ENCODE data around the gene TMEM255B.
A peak's percentile ranks its signal among the peaks of the same experiment; 100 is the strongest.
"Not testable (repeated sequence)": the region's sequence is repeated elsewhere in the genome, so short reads cannot be mapped to it uniquely, and the experiment has no call there.

Gene TMEM255B

GRCh38 chr13:113770441-113770840, 11.4 kb downstream of the TMEM255B start:
- DNase-seq, result no peak

- DNase-seq, result no peak
Measured at GRCh38 chr13:113770937-113771336, 11.9 kb downstream of the TMEM255B start.

- peak; percentile 75 for DNase-seq
Measured at GRCh38 chr13:113771709-113772331, 12.8 kb downstream of the TMEM255B start.

- DNase-seq, result peak; percentile 73
Measured at GRCh38 chr13:113774177-113775107, 15.4 kb downstream of the TMEM255B start.

GRCh38 chr13:113775451-113776145, 16.6 kb downstream of the TMEM255B start:
- no peak for DNase-seq

- no peak for DNase-seq
Measured at GRCh38 chr13:113776231-113777125, 17.5 kb downstream of the TMEM255B start.

- DNase-seq, result no peak
Measured at GRCh38 chr13:113777311-113778260, 18.6 kb downstream of the TMEM255B start.

- no peak for DNase-seq
Measured at GRCh38 chr13:113781571-113781970, 22.5 kb downstream of the TMEM255B start.

GRCh38 chr13:113782472-113782871, 23.4 kb downstream of the TMEM255B start:
- no peak for DNase-seq

GRCh38 chr13:113783200-113783881, 24.3 kb downstream of the TMEM255B start:
- no peak for DNase-seq

GRCh38 chr13:113783966-113784644, 25.1 kb downstream of the TMEM255B start:
- DNase-seq, result no peak

- no peak for DNase-seq
Measured at GRCh38 chr13:113784645-113785024, 25.6 kb downstream of the TMEM255B start.

GRCh38 chr13:113785051-113786010, 26.3 kb downstream of the TMEM255B start:
- DNase-seq, result peak; percentile 94

GRCh38 chr13:113786262-113786841, 27.3 kb downstream of the TMEM255B start:
- DNase-seq, result peak; percentile 73

GRCh38 chr13:113787694-113788093, 28.7 kb downstream of the TMEM255B start:
- DNase-seq, result no peak

GRCh38 chr13:113788413-113789135, 29.5 kb downstream of the TMEM255B start:
- DNase-seq, result no peak

GRCh38 chr13:113789167-113789566, 30.1 kb downstream of the TMEM255B start:
- no peak for DNase-seq

- DNase-seq, result not testable (repeated sequence)
Measured at GRCh38 chr13:113789931-113790330, 30.9 kb downstream of the TMEM255B start.

Measured in NCI-H226 (cell line).